ENCODE results near the gene PDE4C. TPM values are rescaled to one million over a fixed set of nuclear protein-coding genes. Genes with fewer than 3 reads are reported as not detected.

PDE4C gene
- total RNA-seq, 4 donors from 2014 or later, result 1.7 to 3.3 TPM; not detected in 2

GRCh38 chr19:18271433-18271841 is 45.2 kb upstream of the PDE4C start:
- H3K4me1 ChIP-seq, result peaks cover 14 to 16% of the 10 kb centered on the region in 2 donors

DNA sequence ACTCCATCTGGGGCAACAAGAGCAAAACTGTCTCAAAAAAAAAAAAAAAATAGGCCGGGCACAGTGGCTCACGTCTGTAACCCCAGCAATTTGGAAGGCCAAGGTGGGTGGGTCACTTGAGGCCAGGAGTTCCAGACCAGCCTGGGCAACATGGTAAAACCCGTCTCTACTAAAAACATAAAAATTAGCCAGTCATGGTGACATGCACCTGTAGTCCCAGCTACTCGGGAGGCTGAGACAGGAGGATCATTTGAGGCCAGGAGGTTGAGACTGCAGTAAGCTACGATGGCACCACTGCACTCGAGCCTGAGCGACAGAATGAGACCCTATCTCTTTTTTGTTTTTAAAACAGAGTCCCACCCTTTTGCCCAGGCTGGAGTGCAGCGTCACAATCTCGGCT is 44.1 kb upstream of the PDE4C start:
- no peaks in the 10 kb centered on the region for H3K27me3 ChIP-seq
- intact Hi-C loops (cut with DNase I; ENCODE audit: low total_unique reads), result no loop called here
- H3K9me3 ChIP-seq, result no peaks in the 10 kb centered on the region
- no peak for DNase-seq
- peaks cover 7 to 12% of the 10 kb centered on the region in 2 donors for H3K4me1 ChIP-seq
- no peak overlapping the region for H3K27ac ChIP-seq
- TF ChIP-seq CTCF (IDR thresholded peaks at IDR 0.05) (no peak), POLR2A (IDR thresholded peaks at IDR 0.05) (no peak)
- no peak overlapping the region for H3K4me3 ChIP-seq
- H3K36me3 ChIP-seq, result no peaks in the 10 kb centered on the region

More at GRCh38 chr19:18271433-18271841, 45.2 kb upstream of the PDE4C start:
- Histone ChIP-seq H3K4me3 (no peak overlapping the region), H3K9me3 (no peaks in the 10 kb centered on the region), H3K36me3 (no peaks in the 10 kb centered on the region), H3K27me3 (no peaks in the 10 kb centered on the region), H3K27ac (peak overlapping the region; percentile 0 to 24)
- DNase-seq, result peak in 1 of 2 donors; percentile 57
- TF ChIP-seq CTCF (IDR thresholded peaks at IDR 0.05) (no peak), POLR2A (IDR thresholded peaks at IDR 0.05) (no peak)
- intact Hi-C loops (cut with DNase I; ENCODE audit: low total_unique reads), result no loop called here

- intact Hi-C loops (cut with DNase I; ENCODE audit: low total_unique reads), result no loop called here
- no peak for DNase-seq
- no peak overlapping the region for H3K4me3 ChIP-seq
- H3K27ac ChIP-seq, result no peak overlapping the region
- no peaks in the 10 kb centered on the region for H3K9me3 ChIP-seq
- TF ChIP-seq POLR2A (IDR thresholded peaks at IDR 0.05) (no peak), CTCF (IDR thresholded peaks at IDR 0.05) (no peak)
- H3K27me3 ChIP-seq, result no peaks in the 10 kb centered on the region
- H3K36me3 ChIP-seq, result no peaks in the 10 kb centered on the region
- H3K4me1 ChIP-seq, result peaks cover 0 to 3% of the 10 kb centered on the region in 2 donors
These were observed 43.0 kb upstream of the PDE4C start for GRCh38 chr19:18269070-18269723.

- Histone ChIP-seq H3K4me1 (no peaks in the 10 kb centered on the region), H3K27me3 (no peaks in the 10 kb centered on the region), H3K36me3 (no peaks in the 10 kb centered on the region), H3K27ac (no peak overlapping the region), H3K4me3 (no peak overlapping the region), H3K9me3 (no peaks in the 10 kb centered on the region)
- peak in 1 of 2 donors; percentile 33 for DNase-seq
- TF ChIP-seq CTCF (IDR thresholded peaks at IDR 0.05), result no peak
- TF ChIP-seq POLR2A (IDR thresholded peaks at IDR 0.05), result no peak
- intact Hi-C loops (cut with DNase I; ENCODE audit: low total_unique reads), result no loop called here
These were observed 40.8 kb upstream of the PDE4C start for GRCh38 chr19:18266771-18267686.

DNA sequence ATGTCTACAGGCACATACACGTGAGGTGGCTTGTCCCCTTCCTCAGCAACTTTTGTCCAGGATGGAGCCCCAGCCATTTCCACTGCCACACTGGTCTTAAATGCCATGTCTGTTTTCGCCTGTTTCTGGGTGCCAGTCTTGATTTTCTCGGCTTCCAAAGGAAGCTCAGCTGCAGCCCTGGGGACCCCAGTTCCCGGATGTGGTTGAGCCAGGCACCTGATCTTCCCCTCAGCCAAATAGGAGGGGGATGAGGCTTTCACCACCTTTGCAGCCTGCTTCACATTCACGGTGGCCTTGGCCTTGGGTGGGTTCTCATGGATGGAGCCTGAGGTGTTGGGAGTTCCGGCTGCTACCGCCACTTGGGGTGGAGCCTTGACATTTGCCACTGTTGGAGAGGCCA is 39.3 kb upstream of the PDE4C start:
- intact Hi-C loops (cut with DNase I; ENCODE audit: low total_unique reads), result no loop called here
- TF ChIP-seq POLR2A (IDR thresholded peaks at IDR 0.05), result no peak
- no peak for TF ChIP-seq CTCF (IDR thresholded peaks at IDR 0.05)
- Histone ChIP-seq H3K9me3 (no peaks in the 10 kb centered on the region), H3K4me3 (no peak overlapping the region), H3K27ac (no peak overlapping the region), H3K27me3 (no peaks in the 10 kb centered on the region), H3K4me1 (no peaks in the 10 kb centered on the region), H3K36me3 (no peaks in the 10 kb centered on the region)
- DNase-seq, result no peak

All from uterus (tissue), 4 donors.